ENCODE data around the gene TFF2. TPM values are rescaled to one million over a fixed set of nuclear protein-coding genes. Genes with fewer than 3 reads are reported as not detected.

The TFF2 gene
- polyA plus RNA-seq, 4 donors: 0.26 TPM; not detected in 3

GRCh38 chr21:42384156-42384945 lies 33.6 kb upstream of the TFF2 start:
- no peak for DNase-seq (ENCODE audit: low read depth in 4 of 4, low spot score in 3 of 4)

DNA sequence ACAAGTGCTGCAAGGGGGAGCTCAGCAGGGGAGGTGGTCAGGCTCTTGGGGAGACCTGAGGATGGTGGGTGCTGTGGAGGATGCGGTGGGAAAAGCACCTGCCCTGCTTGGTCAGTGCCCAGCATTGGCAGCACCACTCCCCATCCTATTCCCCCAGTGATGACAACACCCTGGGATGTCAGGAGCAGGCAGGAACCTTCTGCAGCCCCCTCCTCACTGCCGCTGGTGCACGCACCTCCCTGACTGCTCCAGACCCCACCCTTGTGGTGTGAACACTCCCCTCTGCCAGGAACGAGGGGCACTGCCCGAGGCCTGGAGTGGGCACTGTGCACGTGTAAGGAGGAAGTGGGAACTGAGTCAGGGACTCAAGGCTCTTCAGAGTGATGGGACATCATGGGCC lies 32.5 kb upstream of the TFF2 start:
- DNase-seq (ENCODE audit: low read depth in 4 of 4, low spot score in 3 of 4): no peak

DNA sequence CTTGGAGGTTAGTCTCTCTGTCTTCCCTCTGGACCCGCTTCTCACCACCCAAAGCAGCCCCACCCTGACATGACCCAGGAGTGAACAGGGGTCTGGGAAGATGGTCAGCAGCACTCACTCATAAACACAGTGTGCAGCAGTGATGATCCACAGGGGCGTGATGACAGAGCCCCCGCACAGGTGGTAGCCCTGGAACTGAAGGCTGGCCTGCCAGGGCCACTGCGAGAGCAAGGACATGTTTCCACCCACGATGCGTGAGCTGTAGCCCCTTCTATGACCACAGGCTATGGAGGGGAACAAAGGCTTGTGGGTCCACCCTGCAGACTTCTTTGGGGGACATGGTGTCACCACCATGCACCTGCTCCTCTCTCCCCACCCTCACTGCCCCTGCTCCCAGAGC lies 32.1 kb upstream of the TFF2 start:
- DNase-seq (ENCODE audit: low read depth in 4 of 4, low spot score in 3 of 4): no peak

DNA sequence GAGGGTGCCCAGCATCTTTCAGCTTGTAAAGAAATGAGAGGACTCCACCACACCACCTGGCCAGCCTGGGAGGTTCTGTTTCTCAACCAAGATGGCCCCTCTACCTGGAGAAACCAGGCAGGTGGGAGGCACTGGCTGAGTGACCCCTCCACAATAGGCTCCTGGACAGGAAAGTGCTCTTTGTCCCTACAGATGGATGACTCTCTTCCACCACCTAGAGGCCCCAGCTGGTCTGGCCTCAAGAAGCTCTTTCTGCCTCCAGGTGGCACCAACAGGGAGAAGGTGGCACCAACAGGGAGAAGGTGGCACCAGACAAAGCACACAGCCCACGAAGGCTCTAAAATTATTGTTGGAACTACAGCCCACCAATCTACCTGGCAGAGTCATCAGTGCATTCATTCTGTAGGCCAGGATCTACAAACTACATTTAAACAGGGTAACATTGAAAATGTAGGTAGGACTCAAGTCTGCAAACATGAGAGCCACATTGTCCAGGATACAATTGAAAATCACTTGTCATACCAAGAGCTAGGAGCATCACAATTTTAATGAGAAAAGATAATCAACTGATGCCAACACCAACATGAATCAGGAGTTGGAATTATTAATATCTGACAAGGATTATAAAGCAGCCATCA lies 30.7 kb upstream of the TFF2 start:
- DNase-seq (ENCODE audit: low read depth in 4 of 4, low spot score in 3 of 4): no peak

GRCh38 chr21:42379426-42380215 lies 28.8 kb upstream of the TFF2 start:
- DNase-seq (ENCODE audit: low read depth in 4 of 4, low spot score in 3 of 4): no peak

DNA sequence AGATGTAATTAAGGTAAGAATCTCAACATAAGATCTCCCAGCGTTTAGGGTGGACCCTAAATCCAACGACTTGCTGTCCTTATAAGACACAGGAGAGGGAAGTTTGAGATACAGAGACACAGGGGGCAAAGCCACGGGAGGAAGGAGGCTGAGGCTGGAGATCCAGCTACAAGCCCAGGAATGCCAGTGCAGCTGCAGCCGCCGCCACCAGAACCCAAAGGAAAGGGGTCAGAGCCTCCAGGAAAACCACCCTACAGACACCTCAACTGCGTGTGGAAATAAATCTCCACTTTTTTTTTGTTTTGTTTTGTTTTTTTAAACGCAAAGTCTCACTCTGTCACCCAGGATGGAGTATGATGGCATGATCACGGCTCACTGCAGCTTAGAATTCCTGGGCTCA lies 27.6 kb upstream of the TFF2 start:
- DNase-seq (ENCODE audit: low read depth in 4 of 4, low spot score in 3 of 4): no peak

GRCh38 chr21:42377951-42378340 lies 27.2 kb upstream of the TFF2 start:
- no peak for DNase-seq (ENCODE audit: low read depth in 4 of 4, low spot score in 3 of 4)

- no peak for DNase-seq (ENCODE audit: low read depth in 4 of 4, low spot score in 3 of 4)
Observed at GRCh38 chr21:42377211-42377950, 26.6 kb upstream of the TFF2 start.

- no peak for DNase-seq (ENCODE audit: low read depth in 4 of 4, low spot score in 3 of 4)
Observed at GRCh38 chr21:42376338-42376982, 25.7 kb upstream of the TFF2 start.

GRCh38 chr21:42375966-42376337 lies 25.2 kb upstream of the TFF2 start:
- no peak for DNase-seq (ENCODE audit: low read depth in 4 of 4, low spot score in 3 of 4)

DNA sequence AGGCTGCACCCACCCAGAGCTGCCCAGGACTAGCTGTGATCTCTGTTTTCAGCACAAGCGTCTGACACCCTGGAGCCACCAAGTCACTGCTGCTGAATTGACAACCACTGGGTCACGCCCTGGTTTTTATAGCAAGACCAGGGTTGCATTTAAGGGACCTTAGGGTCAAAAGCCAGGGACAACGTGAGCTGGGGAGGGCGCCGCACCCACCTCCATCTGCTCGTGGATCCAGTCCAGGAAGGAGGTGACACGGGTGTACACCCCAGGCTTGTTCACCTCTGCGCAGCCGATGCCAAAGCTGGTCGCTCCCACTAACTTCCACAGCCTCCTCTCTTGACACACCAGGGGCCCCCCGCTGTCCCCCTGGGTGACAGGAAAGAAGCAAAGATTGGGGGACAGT lies 24.7 kb upstream of the TFF2 start:
- no peak for DNase-seq (ENCODE audit: low read depth in 4 of 4, low spot score in 3 of 4)

GRCh38 chr21:42374864-42375499 lies 24.2 kb upstream of the TFF2 start:
- no peak for DNase-seq (ENCODE audit: low read depth in 4 of 4, low spot score in 3 of 4)

- DNase-seq (ENCODE audit: low read depth in 4 of 4, low spot score in 3 of 4): no peak
Observed at GRCh38 chr21:42374457-42374856, 23.7 kb upstream of the TFF2 start.

- no peak for DNase-seq (ENCODE audit: low read depth in 4 of 4, low spot score in 3 of 4)
Observed at GRCh38 chr21:42373908-42374455, 23.2 kb upstream of the TFF2 start.

- no peak for DNase-seq (ENCODE audit: low read depth in 4 of 4, low spot score in 3 of 4)
Observed at GRCh38 chr21:42373196-42373907, 22.6 kb upstream of the TFF2 start.

GRCh38 chr21:42370894-42371654 lies 20.3 kb upstream of the TFF2 start:
- no peak for DNase-seq (ENCODE audit: low read depth in 4 of 4, low spot score in 3 of 4)

DNA sequence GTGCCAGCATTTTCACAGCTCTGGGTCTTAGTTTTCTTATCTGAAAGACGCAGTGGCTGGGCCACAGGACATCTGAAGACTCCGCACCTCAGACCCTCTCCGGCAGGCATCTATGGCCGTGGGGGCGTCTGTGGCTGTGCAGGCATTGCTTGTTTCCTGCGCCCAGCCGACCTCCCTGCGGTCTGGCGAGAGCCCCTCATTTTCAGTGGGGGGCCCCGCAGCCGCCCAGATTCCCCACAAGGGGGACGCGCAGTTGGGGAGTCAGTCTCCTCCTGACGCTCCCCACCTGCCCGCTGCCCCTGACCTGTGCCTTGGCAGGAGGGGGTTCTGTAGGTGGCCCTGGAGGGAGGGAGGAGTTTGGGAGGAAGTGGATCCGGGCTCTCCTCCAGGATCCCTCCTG lies 19.0 kb upstream of the TFF2 start:
- DNase-seq (ENCODE audit: low read depth in 4 of 4, low spot score in 3 of 4): no peak
